HepG2 (cell line): ENCODE data around the gene HS3ST5. TPM values are rescaled to one million over a fixed set of nuclear protein-coding genes. Genes with fewer than 3 reads are reported as not detected.

ENCODE experiments used
- ARNTL ChIP-seq: sonication (generic); formaldehyde crosslinking; IDR thresholded peaks from 2 replicates; pipeline ENCODE4 v1.4.0; 2020; ENCODE audit warnings: mild to moderate bottlenecking, missing genetic modification reagents
- BCL6 ChIP-seq: IDR thresholded peaks from 2 replicates; pipeline ENCODE4 v1.6.1; 2016; ENCODE audit warnings: missing genetic modification reagents, missing compliant biosample characterization
- CENPT ChIP-seq: sonication (generic); formaldehyde crosslinking; IDR thresholded peaks from 2 replicates; pipeline ENCODE4 v1.8.0; 2022; ENCODE audit warnings: low read depth, mild to moderate bottlenecking, moderate library complexity, missing genetic modification reagents
- FIP1L1 ChIP-seq: fragments of 200-400 bp; formaldehyde crosslinking; IDR thresholded peaks from 2 replicates; pipeline ENCODE4 v1.6.1; 2018; ENCODE audit warnings: low read depth, mild to moderate bottlenecking, low read length, moderate library complexity, borderline replicate concordance; ENCODE audit not compliant: insufficient read depth
- GFI1 ChIP-seq: sonication (generic); formaldehyde crosslinking; IDR thresholded peaks from 2 replicates; pipeline ENCODE4 v1.5.0; 2020; ENCODE audit warnings: missing genetic modification reagents, mild to moderate bottlenecking, borderline replicate concordance
- HCFC1 ChIP-seq: fragments of 150-350 bp; IDR thresholded peaks from 2 replicates; pipeline ENCODE4 v1.6.1; 2014; ENCODE audit warnings: low read depth, low read length
- HNF4G ChIP-seq, 2 experiments: sonication (generic) in 1 of 2; formaldehyde crosslinking in 1 of 2; IDR thresholded peaks; 2 replicates each; pipeline versions ENCODE4 v1.4.0 to v1.6.1; 2011 to 2020; ENCODE audit warnings: borderline replicate concordance in 2 of 2, low read depth in 2 of 2, mild to moderate bottlenecking in 2 of 2, low read length in 1 of 2, missing genetic modification reagents in 1 of 2, moderate library complexity in 1 of 2
- JUNB ChIP-seq: sonication (generic); formaldehyde crosslinking; IDR thresholded peaks from 2 replicates; pipeline ENCODE4 v1.8.0; 2022; ENCODE audit warnings: missing genetic modification reagents, mild to moderate bottlenecking, borderline replicate concordance
- POLR2AphosphoS5 ChIP-seq: IDR thresholded peaks from 2 replicates; pipeline ENCODE4 v1.6.1; 2012; ENCODE audit warnings: low read depth, low read length
- SOX6 ChIP-seq, 2 experiments: fragments of 450-650 bp in 1 of 2; sonication (generic) in 1 of 2; formaldehyde crosslinking in 1 of 2; IDR thresholded peaks; 2 replicates each; pipeline versions ENCODE4 v1.4.0 to v1.6.1; 2017 to 2020; ENCODE audit warnings: antibody characterized with exemption in 1 of 2, mild to moderate bottlenecking in 1 of 2, missing genetic modification reagents in 1 of 2
- TCF7 ChIP-seq: sonication (generic); IDR thresholded peaks from 2 replicates; pipeline ENCODE4 v1.6.1; 2016; ENCODE audit warnings: antibody characterized with exemption, low read depth
- ZFX ChIP-seq: sonication (generic); formaldehyde crosslinking; IDR thresholded peaks from 2 replicates; pipeline ENCODE4 v1.4.0; 2020; ENCODE audit warnings: mild to moderate bottlenecking, low read depth, missing genetic modification reagents, moderate library complexity
- ZNF24 ChIP-seq: fragments of 450-650 bp; IDR thresholded peaks from 2 replicates; pipeline ENCODE4 v1.6.1; 2017; ENCODE audit warnings: antibody characterized with exemption, mild to moderate bottlenecking
- ZNF782 ChIP-seq: sonication (generic); formaldehyde crosslinking; IDR thresholded peaks from 2 replicates; pipeline ENCODE4 v1.4.0; 2020; ENCODE audit warnings: missing genetic modification reagents, mild to moderate bottlenecking, borderline replicate concordance
- polyA plus RNA-seq, 8 experiments: library from polyadenylated mRNA; depleted of rRNA in 3 of 8; stranded (reverse) in 7 of 8; unstranded in 1 of 8; fragments of >200 nt; fragmentation: Illumina TruSeq in 4 of 8; extraction: Trizol in 4 of 8; gene quantifications; 2 replicates each; pipeline versions ENCODE4 v1.2.1 to v1.2.3, GENCODE V29; 2011 to 2016; ENCODE audit warnings: low read depth in 4 of 8, missing spikeins in 1 of 8, mixed read lengths in 1 of 8; ENCODE audit not compliant: insufficient read depth in 1 of 8
- total RNA-seq, 5 experiments: library from RNA; depleted of rRNA; stranded (reverse); fragments of >200 nt; fragmentation: Illumina TruSeq; extraction: Trizol; gene quantifications; 2 replicates each; pipeline ENCODE4 v1.2.3, GENCODE V29; 2016; ENCODE audit warnings: low read depth in 1 of 5
- TF ChIP-seq, protein P1 (sequence below): sonication (generic); formaldehyde crosslinking; IDR thresholded peaks from 2 replicates; pipeline ENCODE4 v1.9.0; 2021; ENCODE audit warnings: missing genetic modification reagents, borderline replicate concordance
- TF ChIP-seq, protein P2 (sequence below), 2 experiments: IDR thresholded peaks; 2 replicates each; pipeline ENCODE4 v1.6.1; 2011 to 2012; ENCODE audit warnings: low read length in 2 of 2, borderline replicate concordance in 1 of 2, low read depth in 1 of 2, mild to moderate bottlenecking in 1 of 2, moderate library complexity in 1 of 2
- TF ChIP-seq, protein P3 (sequence below): sonication (generic); formaldehyde crosslinking; IDR thresholded peaks from 2 replicates; pipeline ENCODE4 v1.8.0; 2022; ENCODE audit warnings: mild to moderate bottlenecking, missing genetic modification reagents; ENCODE audit not compliant: insufficient replicate concordance
- TF ChIP-seq, protein P4 (sequence below): IDR thresholded peaks from 2 replicates; pipeline ENCODE4 v1.6.1; 2016

HS3ST5 gene
- total and polyA plus RNA-seq, 2 of the 13 experiments (the other 11 are each of a cell fraction or from before 2014, with no cell fraction given), result 1.1 to 1.6 TPM

DNA sequence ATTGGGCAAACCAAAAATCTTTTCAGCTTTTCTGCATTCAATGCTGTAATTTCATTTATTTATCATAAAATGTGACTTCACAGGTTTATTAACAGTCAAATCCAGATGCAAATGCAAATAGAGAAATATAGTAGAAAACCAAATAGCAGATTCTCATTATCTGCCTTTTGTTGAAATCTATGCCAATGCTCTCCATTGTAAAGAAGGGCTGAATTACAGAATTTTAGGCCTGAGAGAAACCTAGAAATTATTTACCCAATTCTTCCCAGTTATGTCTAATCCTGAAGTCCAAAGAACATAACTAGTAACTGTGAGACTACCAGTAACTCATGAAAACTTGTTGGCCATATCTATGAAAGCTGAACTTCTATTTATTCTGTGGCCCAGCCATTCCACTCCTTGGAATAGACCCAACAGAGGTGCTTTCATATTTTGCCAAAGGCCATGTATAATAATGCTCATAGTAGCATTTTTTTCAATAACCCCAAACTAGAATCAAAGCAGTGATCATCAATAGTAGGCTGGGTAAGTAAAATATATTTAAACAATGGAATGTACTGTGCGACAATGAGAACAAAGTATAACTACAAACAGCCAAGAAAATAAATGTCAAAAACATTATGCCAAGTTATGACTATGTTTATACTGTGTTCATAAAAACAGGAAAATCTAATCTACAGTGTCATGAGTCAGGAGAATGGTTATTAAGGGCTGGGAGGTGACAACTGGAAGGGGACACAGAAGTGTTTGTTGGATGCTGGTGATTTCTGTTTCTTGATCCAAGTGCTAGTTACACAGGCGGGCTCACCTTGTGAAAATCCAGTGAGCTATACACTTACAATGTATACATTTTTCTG is 183.8 kb downstream of the HS3ST5 start (continued):
- TF ChIP-seq ZNF782, result no peak
- no peak for TF ChIP-seq POLR2AphosphoS5
- TF ChIP-seq FIP1L1, result no peak
- TF ChIP-seq TCF7, result 0 out of 2 replicates have a peak, but pooled peaks have one; percentile 10
- TF ChIP-seq, protein P1, sequence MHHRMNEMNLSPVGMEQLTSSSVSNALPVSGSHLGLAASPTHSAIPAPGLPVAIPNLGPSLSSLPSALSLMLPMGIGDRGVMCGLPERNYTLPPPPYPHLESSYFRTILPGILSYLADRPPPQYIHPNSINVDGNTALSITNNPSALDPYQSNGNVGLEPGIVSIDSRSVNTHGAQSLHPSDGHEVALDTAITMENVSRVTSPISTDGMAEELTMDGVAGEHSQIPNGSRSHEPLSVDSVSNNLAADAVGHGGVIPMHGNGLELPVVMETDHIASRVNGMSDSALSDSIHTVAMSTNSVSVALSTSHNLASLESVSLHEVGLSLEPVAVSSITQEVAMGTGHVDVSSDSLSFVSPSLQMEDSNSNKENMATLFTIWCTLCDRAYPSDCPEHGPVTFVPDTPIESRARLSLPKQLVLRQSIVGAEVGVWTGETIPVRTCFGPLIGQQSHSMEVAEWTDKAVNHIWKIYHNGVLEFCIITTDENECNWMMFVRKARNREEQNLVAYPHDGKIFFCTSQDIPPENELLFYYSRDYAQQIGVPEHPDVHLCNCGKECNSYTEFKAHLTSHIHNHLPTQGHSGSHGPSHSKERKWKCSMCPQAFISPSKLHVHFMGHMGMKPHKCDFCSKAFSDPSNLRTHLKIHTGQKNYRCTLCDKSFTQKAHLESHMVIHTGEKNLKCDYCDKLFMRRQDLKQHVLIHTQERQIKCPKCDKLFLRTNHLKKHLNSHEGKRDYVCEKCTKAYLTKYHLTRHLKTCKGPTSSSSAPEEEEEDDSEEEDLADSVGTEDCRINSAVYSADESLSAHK (CRISPR knock-in tag), result no peak
- TF ChIP-seq ARNTL (CRISPR knock-in tag), result no peak
- TF ChIP-seq BCL6, result peak; percentile 36
- TF ChIP-seq JUNB (CRISPR knock-in tag), result no peak
- TF ChIP-seq HNF4G (IDR thresholded peaks at IDR 0.05; ENCODE audit: borderline replicate concordance, low read depth, low read length), result no peak
- no peak for TF ChIP-seq HNF4G (CRISPR knock-in tag; IDR thresholded peaks at IDR 0.05; ENCODE audit: borderline replicate concordance, low read depth)
- no peak for TF ChIP-seq SOX6 (IDR thresholded peaks at IDR 0.05)
- 0 out of 2 replicates have a peak, but pooled peaks have one; percentile 45 for TF ChIP-seq SOX6 (CRISPR knock-in tag; IDR thresholded peaks at IDR 0.05)
- no peak for TF ChIP-seq GFI1 (CRISPR knock-in tag)
- no peak for TF ChIP-seq ZNF24
- TF ChIP-seq, protein P2, sequence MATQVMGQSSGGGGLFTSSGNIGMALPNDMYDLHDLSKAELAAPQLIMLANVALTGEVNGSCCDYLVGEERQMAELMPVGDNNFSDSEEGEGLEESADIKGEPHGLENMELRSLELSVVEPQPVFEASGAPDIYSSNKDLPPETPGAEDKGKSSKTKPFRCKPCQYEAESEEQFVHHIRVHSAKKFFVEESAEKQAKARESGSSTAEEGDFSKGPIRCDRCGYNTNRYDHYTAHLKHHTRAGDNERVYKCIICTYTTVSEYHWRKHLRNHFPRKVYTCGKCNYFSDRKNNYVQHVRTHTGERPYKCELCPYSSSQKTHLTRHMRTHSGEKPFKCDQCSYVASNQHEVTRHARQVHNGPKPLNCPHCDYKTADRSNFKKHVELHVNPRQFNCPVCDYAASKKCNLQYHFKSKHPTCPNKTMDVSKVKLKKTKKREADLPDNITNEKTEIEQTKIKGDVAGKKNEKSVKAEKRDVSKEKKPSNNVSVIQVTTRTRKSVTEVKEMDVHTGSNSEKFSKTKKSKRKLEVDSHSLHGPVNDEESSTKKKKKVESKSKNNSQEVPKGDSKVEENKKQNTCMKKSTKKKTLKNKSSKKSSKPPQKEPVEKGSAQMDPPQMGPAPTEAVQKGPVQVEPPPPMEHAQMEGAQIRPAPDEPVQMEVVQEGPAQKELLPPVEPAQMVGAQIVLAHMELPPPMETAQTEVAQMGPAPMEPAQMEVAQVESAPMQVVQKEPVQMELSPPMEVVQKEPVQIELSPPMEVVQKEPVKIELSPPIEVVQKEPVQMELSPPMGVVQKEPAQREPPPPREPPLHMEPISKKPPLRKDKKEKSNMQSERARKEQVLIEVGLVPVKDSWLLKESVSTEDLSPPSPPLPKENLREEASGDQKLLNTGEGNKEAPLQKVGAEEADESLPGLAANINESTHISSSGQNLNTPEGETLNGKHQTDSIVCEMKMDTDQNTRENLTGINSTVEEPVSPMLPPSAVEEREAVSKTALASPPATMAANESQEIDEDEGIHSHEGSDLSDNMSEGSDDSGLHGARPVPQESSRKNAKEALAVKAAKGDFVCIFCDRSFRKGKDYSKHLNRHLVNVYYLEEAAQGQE (IDR thresholded peaks at IDR 0.05; ENCODE audit: borderline replicate concordance in 1 of 2, low read depth in 1 of 2, low read length in 2 of 2), result peak in 1 of 2 experiments; percentile 85; a peak in 2 of 4 replicates
- TF ChIP-seq ZFX (CRISPR knock-in tag), result no peak
- TF ChIP-seq, protein P3, sequence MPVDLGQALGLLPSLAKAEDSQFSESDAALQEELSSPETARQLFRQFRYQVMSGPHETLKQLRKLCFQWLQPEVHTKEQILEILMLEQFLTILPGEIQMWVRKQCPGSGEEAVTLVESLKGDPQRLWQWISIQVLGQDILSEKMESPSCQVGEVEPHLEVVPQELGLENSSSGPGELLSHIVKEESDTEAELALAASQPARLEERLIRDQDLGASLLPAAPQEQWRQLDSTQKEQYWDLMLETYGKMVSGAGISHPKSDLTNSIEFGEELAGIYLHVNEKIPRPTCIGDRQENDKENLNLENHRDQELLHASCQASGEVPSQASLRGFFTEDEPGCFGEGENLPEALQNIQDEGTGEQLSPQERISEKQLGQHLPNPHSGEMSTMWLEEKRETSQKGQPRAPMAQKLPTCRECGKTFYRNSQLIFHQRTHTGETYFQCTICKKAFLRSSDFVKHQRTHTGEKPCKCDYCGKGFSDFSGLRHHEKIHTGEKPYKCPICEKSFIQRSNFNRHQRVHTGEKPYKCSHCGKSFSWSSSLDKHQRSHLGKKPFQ (CRISPR knock-in tag), result no peak
- no peak for TF ChIP-seq CENPT (CRISPR knock-in tag)
- no peak for TF ChIP-seq HCFC1
- TF ChIP-seq, protein P4, sequence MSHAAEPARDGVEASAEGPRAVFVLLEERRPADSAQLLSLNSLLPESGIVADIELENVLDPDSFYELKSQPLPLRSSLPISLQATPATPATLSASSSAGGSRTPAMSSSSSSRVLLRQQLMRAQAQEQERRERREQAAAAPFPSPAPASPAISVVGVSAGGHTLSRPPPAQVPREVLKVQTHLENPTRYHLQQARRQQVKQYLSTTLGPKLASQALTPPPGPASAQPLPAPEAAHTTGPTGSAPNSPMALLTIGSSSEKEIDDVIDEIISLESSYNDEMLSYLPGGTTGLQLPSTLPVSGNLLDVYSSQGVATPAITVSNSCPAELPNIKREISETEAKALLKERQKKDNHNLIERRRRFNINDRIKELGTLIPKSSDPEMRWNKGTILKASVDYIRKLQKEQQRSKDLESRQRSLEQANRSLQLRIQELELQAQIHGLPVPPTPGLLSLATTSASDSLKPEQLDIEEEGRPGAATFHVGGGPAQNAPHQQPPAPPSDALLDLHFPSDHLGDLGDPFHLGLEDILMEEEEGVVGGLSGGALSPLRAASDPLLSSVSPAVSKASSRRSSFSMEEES (CRISPR knock-in tag), result no peak
